Tibial artery (tissue), 4 donors: Measurements from ENCODE around the gene HILPDA.

Experiments
- DNase-seq, 2 donors: peaks; one replicate each; pipeline ENCODE4 v3.0.0-alpha.2; 2019
- H3K27ac ChIP-seq, 2 donors: fragments of 200-600 bp; sonication (generic) in 1 of 2; 1 replicate in 1 of 2; 2 replicates in 1 of 2; pipeline ENCODE4 v1.5.1; 2018 to 2019; ENCODE audit warnings: mild to moderate bottlenecking in 1 of 2
- H3K27me3 ChIP-seq, 2 donors: fragments of 200-600 bp; sonication (generic) in 1 of 2; one replicate each; pipeline versions ENCODE4 v1.5.1 to v1.6.0; 2016 to 2019
- H3K36me3 ChIP-seq, 3 donors: fragments of 200-600 bp; sonication (generic) in 2 of 3; one replicate each; pipeline ENCODE4 v1.5.1; 2016 to 2019; ENCODE audit warnings: mild to moderate bottlenecking in 2 of 3
- H3K4me1 ChIP-seq, 4 donors: fragments of 200-600 bp; sonication (generic) in 2 of 4; 1 replicate in 3 of 4; 2 replicates in 1 of 4; pipeline ENCODE4 v1.5.1; 2016 to 2019
- H3K4me3 ChIP-seq, 2 donors: fragments of 200-600 bp; sonication (generic) in 1 of 2; 1 replicate in 1 of 2; 2 replicates in 1 of 2; pipeline ENCODE4 v1.5.1; 2018 to 2019; ENCODE audit warnings: mild to moderate bottlenecking in 2 of 2
- H3K9me3 ChIP-seq, 3 donors: fragments of 200-600 bp; sonication (generic) in 1 of 3; one replicate each; pipeline ENCODE4 v1.5.1; 2016 to 2019
- intact Hi-C: fragments of 100-400 bp; cut with DNase I; formaldehyde crosslinking; loops from one replicate; pipeline ENCODE4 v1.15.0; 2023; ENCODE audit warnings: low total_unique reads
- TF ChIP-seq, protein P1 (sequence below), 2 experiments: fragments of 200-600 bp in 1 of 2; fragments of 450-650 bp in 1 of 2; IDR thresholded peaks; one replicate each; pipeline ENCODE4 v1.5.1; 2017 to 2019; ENCODE audit warnings: antibody characterized with exemption in 2 of 2, mild to moderate bottlenecking in 1 of 2, moderate library complexity in 1 of 2

Gene HILPDA

DNA sequence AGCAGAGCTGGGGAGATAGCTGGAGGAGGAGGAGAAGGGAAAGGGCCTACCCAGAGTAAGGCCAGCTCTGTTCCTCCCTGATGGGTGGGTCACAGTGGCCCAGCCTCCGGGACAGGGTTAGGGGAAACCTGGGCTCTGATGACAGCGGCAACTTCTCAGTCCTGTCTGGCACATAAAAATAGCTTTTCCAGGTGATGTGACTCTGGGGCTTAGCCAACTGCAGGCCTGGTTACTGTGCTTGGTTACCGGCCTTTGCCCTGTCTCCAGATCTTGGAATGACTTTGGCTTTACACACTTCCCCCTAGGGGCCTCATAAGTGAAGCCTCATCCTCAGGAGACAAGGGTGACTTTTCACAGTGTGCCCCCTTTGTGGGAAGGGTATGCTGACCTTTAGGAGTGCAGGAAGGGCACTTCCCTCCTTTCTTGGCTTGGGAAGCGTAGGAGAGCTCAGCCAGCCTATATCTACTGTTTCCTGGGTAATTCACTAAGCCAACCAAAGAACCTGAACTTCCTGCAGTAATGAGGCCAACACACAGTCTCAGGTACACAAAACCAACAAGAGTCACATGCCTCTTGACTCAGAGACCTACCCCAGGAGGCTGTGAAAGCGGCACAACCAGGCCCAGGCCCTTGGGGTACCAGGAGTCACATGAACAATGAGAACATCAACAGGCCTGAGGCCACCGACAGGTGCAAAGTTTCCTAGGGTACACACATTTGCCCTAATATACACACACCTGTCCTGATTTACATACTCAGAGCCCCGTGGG is 11.7 kb upstream of the HILPDA start:
- TF ChIP-seq, protein P1, sequence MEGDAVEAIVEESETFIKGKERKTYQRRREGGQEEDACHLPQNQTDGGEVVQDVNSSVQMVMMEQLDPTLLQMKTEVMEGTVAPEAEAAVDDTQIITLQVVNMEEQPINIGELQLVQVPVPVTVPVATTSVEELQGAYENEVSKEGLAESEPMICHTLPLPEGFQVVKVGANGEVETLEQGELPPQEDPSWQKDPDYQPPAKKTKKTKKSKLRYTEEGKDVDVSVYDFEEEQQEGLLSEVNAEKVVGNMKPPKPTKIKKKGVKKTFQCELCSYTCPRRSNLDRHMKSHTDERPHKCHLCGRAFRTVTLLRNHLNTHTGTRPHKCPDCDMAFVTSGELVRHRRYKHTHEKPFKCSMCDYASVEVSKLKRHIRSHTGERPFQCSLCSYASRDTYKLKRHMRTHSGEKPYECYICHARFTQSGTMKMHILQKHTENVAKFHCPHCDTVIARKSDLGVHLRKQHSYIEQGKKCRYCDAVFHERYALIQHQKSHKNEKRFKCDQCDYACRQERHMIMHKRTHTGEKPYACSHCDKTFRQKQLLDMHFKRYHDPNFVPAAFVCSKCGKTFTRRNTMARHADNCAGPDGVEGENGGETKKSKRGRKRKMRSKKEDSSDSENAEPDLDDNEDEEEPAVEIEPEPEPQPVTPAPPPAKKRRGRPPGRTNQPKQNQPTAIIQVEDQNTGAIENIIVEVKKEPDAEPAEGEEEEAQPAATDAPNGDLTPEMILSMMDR (IDR thresholded peaks at IDR 0.05) = no peak
- H3K27me3 ChIP-seq = no peaks in the 10 kb centered on the region
- H3K36me3 ChIP-seq = no peaks in the 10 kb centered on the region
- intact Hi-C loops = no loop called here
- H3K9me3 ChIP-seq = no peaks in the 10 kb centered on the region
- H3K4me1 ChIP-seq = peaks cover 0 to 7% (median 3%) of the 10 kb centered on the region in 4 donors
- no peak overlapping the region for H3K27ac ChIP-seq
- DNase-seq = no peak
- no peak overlapping the region for H3K4me3 ChIP-seq

DNA sequence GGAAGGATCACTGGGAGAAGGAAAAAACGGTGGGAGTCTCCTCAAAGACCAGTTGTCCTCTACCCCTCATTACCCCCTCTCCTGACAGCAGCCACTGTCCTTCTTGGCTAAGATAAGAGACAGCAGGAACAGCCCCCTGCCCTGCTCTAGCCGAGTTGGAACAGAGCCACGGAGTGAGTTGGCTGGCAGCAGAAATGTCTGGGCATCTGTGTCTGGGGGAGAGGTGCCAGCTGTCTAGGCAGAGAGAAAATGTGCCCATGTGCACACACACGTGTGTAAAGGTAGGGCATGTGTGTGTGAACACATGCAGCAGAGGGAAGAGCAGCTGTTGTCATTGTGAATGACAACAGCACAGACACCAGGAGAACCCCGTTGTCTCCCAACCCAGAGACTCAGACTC is 9.4 kb upstream of the HILPDA start:
- DNase-seq = no peak

DNA sequence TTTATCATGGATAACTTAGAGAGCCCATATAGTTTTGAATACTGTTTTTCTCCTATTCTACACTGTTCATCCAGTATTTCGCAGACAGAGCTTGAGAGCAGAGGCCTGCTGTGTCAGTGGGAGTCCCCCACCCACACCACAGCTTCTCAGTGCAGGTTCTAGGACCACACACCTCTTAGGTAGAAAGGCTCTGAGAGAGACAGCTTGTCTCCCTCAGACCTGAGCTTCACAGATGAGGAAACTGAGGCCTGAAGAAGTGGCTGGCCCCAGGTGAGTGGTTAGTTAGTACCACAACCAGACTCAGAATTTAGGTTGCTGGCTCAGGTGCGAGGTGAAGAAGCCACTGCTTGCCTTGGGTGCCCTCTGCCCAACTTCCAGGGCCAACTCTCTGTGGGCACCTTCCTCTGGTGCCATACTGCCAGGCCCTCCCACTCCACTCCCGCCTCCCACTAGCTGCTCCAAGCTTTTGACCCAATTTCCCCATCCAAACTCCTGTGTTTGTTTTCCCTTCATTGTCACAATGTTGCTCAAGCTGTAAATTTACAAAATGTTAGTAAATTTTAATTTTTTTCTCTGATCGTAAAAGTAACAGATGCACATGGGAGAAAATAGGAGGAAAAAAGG is 7.6 kb upstream of the HILPDA start:
- no peak for DNase-seq
- Histone ChIP-seq H3K4me1 (peaks cover 0 to 18% (median 3%) of the 10 kb centered on the region in 4 donors), H3K27ac (no peak overlapping the region), H3K27me3 (no peaks in the 10 kb centered on the region), H3K9me3 (no peaks in the 10 kb centered on the region), H3K36me3 (no peaks in the 10 kb centered on the region), H3K4me3 (no peak overlapping the region)
- TF ChIP-seq, protein P1 (IDR thresholded peaks at IDR 0.05) = no peak
- intact Hi-C loops = no loop called here

More for the DNA sequence above, 9.4 kb upstream of the HILPDA start:
- intact Hi-C loops = no loop called here
- Histone ChIP-seq H3K27me3 (no peaks in the 10 kb centered on the region), H3K9me3 (no peaks in the 10 kb centered on the region), H3K4me1 (peaks cover 0 to 18% (median 3%) of the 10 kb centered on the region in 4 donors), H3K27ac (peak overlapping the region in 1 of 2 donors; percentile 26), H3K4me3 (no peak overlapping the region), H3K36me3 (no peaks in the 10 kb centered on the region)
- TF ChIP-seq, protein P1 (IDR thresholded peaks at IDR 0.05) = no peak

DNA sequence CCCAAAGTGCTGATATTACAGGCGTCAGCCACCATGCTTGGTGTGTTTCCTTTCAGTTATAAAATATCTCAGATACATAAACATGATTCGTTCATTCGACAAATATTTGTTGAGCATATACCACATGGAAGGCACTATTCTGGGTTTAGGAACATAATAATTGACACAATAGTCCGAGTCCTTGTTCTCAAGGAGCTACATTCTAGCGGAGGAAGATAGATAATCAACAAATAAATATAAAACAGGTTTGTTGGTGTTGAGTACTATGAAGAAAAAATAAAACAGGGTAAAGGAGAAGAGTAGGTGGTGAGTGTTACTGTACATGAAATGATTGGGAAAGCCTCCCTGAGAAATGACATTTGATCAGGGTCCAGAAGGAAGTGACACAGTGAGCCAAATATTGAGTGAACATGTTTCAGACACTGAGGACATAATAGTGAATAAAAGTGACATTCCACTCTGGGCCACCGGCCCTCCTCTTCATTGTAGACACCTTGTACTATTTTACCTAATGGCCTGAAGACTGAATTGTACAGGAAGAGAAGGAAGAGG is 6.9 kb upstream of the HILPDA start:
- H3K4me1 ChIP-seq = peaks cover 0 to 22% (median 6%) of the 10 kb centered on the region in 4 donors
- no peak overlapping the region for H3K4me3 ChIP-seq
- no peaks in the 10 kb centered on the region for H3K36me3 ChIP-seq
- no peak overlapping the region for H3K27ac ChIP-seq
- no peak for DNase-seq
- no peaks in the 10 kb centered on the region for H3K9me3 ChIP-seq
- TF ChIP-seq, protein P1 (IDR thresholded peaks at IDR 0.05) = no peak
- H3K27me3 ChIP-seq = no peaks in the 10 kb centered on the region
- intact Hi-C loops = no loop called here

DNA sequence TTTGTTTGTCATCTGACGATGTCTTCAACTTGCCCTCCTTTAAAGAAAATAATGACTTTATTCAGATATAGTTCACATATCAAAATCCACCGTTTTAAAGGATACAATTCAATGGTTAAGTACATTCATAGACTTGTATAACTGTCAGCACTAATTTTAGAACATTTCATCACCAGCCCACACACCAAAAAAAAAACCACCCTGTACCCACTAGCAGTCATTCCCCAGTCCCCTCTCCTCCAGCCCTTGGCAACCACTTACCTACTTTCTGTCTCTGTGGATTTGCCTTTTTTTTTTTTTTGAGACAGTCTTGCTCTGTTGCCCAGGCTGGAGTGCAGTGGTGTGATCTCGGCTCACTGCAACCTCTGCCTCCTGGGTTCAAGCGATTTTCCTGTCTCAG is 5.3 kb upstream of the HILPDA start:
- DNase-seq = no peak
- TF ChIP-seq, protein P1 (IDR thresholded peaks at IDR 0.05) = no peak
- intact Hi-C loops = no loop called here
- Histone ChIP-seq H3K27me3 (no peaks in the 10 kb centered on the region), H3K36me3 (no peaks in the 10 kb centered on the region), H3K4me1 (peaks cover 0 to 37% (median 17%) of the 10 kb centered on the region in 4 donors), H3K27ac (peak overlapping the region; percentile 19 to 20), H3K4me3 (no peak overlapping the region), H3K9me3 (no peaks in the 10 kb centered on the region)
